HG03432 (cell line): ENCODE data around the gene VOPP1.
"Not testable (repeated sequence)": the region's sequence is repeated elsewhere in the genome, so short reads cannot be mapped to it uniquely, and the experiment has no call there.

Source experiments
- ATAC-seq: cut with Tn5 transposase; IDR thresholded peaks from one replicate; pipeline ENCODE4 v1.9.1; 2021; ENCODE audit warnings: mild to moderate bottlenecking, moderate library complexity; ENCODE audit not compliant: unreplicated experiment

VOPP1 gene

GRCh38 chr7:55582656-55583055 lies 10.4 kb upstream of the VOPP1 start:
- not testable (repeated sequence) for ATAC-seq

DNA sequence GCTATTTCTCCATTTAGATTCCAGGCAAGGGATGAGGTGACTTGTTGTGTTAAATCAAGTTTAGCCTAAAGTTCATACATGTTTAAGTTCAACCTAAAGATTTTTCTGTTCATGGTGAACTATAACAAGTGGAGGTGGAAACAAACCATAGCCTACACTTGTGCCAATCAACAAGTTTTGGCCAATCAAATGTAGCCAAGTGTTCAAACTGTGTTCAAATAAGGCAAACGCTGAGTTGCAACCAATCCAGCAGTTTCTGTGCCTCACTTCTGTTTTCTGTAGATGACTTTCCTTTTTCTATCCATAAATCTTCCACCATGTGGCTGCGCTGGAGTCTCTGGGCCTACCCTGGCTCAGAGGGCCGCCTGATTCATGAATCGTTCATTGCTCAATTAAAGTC lies 4.5 kb upstream of the VOPP1 start:
- no peak for ATAC-seq

DNA sequence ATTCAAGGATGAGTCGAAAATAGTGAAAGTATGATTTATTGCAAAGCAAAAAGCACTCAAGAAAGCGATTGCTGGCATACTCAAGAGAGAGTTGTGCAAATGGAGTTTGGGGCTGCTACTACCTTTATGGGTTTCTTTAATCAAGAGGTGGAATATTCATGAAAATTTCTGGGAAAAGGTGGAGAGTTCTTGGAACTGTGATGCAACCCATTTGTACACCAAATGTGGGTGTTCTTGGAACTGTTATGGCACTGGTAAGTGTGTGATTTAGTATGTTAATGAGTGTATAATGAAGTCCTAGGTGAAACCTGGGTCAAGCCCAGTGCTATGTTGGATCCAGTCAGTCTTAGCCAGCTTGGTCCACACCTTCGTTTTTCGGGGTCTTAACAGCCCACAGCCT lies 3.4 kb upstream of the VOPP1 start:
- ATAC-seq = no peak

GRCh38 chr7:55575098-55575497 lies 2.8 kb upstream of the VOPP1 start:
- ATAC-seq = no peak

- no peak for ATAC-seq
Measured at GRCh38 chr7:55574051-55574717, 1.9 kb upstream of the VOPP1 start.

GRCh38 chr7:55573234-55573900 lies 1.1 kb upstream of the VOPP1 start:
- ATAC-seq = no peak

- ATAC-seq = peak; percentile 20
Measured at GRCh38 chr7:55571511-55572377, 558 bp downstream of the VOPP1 start.

- no peak for ATAC-seq
Measured at GRCh38 chr7:55570939-55571338, 1.4 kb downstream of the VOPP1 start.

DNA sequence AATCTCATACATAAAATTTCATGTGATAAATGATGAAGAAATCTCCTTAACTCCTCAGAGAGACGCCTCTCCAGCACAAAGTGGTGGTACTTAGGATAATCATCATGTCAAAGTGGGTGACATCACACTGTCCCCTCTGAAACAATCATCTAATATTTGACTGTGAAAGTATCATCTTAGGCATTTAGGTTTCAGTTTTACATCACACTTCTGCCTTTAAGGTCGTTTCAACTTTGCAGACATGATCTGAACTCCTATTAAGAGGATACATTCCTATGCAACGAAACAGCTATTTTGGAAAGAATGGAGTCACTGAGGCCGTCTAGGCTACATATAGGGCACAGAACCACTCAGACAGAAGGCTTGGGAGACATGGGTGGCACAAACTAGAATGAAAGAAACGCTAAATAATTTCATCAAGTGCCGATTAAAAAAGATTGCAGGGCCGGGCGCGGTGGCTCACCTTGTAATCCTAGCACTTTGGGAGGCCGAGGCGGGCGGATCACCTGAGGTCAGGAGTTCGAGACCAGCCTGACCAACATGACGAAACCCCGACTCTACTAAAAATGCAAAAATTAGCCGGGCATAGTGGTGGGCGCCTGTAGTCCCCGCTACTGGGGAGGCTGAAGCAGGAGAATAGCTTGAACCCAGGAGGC lies 2.0 kb downstream of the VOPP1 start:
- peak; percentile 32 for ATAC-seq

- ATAC-seq = peak; percentile 25
Measured at GRCh38 chr7:55569797-55570196, 2.5 kb downstream of the VOPP1 start.

GRCh38 chr7:55569269-55569663 lies 3.0 kb downstream of the VOPP1 start:
- ATAC-seq = no peak

DNA sequence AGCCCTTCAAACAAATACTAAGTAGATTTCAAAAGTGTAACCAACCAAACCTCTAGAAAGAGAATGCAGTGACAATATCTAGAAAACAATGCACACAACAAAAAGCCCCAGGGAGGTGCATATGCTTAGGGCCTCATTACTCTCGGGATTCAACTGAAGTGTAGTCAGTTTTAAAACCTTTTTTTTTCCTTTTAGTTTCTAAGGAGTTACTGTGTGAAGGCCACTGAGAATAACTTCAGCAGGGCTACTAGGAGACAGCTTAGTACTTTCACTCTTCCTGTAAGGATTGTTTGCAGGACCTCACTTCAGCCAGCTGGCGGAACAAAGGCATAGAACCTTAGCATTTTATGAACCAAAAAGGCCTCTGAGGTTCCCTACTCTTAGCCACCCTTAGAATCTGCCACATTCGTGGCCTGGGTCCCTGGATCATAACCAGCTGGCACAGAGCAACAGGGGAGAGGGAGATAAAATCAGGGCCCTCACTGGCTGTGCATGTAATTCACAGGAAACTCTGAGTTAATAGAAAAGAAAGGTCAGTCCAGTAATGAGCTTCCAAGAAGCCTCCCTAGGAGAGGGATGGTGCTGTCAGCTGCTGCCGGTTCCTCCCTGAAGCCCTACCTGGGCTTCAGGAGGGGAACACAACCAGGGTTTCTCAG lies 3.6 kb downstream of the VOPP1 start:
- no peak for ATAC-seq

DNA sequence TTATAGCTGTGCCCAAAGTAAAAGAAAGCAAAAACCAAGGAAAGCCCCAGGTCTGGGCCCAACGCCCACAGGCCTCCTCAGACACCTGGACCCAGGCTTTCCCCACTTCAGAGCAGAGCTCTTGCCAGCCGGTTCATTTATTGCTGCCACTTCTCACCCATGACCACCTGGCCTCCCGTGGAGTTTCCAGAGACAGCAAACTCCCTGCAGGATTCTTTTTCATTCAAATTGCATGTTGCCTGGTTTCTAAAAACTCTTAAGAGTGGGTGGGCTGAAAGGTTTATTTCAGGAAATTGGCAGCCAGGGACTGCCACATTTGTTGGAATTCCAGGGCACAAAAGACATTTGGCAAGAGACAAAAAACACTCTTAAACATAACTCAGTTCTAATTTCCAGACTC lies 4.7 kb downstream of the VOPP1 start:
- ATAC-seq = no peak

- no peak for ATAC-seq
Measured at GRCh38 chr7:55565681-55566080, 6.6 kb downstream of the VOPP1 start.

DNA sequence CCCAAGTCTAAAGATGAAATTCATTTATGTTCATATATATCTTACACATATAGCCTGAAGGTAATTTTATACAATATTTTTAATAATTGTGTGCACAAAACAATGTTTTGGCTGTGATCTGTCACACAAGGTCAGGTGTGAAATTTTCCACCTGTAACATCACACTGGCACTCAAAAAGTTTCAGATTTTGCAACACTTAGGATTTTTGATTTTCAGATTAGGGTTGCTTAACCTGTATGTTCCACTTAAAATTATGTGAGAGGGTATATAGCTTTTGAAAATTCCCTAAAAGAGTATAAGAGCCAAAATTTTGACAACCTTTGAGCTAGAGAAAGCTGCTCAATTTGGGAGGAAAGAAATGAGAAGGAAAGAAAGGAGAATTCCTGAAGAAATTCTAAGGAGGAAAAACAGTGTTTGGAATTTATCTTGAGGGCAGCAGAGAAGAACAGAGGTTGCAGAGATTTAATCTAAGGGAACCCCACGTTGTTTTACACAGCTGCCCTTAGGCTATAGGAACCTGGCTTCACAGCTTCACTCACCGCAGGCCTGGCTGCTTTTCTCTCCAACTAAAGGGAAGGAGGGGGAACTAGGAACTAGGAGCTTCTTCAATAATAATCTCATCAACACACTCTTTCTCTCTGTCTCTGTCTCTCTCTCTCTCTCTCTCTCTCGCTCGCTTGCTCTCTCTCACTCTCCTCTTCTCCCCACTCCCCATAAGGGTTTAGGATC lies 8.5 kb downstream of the VOPP1 start:
- ATAC-seq = no peak

DNA sequence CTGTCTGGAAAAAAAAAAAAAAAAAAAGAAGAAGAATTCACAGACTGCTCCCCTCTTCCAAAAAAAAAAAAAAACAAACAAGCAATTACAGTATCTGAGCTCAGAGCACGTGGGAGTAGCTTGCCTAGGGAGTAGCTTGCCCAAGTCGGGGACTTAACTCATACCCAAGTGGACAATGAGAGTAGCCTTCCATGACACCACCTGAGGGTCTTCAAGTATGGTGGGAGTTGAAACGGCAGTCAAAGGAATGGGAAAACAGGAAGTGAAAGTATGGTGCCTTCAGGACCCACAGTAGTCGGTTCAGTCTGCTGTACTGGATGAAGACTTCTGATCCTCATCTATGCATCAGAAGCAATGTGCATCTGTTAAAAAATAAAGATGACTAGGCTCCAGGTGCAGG lies 10.6 kb downstream of the VOPP1 start:
- ATAC-seq = no peak

DNA sequence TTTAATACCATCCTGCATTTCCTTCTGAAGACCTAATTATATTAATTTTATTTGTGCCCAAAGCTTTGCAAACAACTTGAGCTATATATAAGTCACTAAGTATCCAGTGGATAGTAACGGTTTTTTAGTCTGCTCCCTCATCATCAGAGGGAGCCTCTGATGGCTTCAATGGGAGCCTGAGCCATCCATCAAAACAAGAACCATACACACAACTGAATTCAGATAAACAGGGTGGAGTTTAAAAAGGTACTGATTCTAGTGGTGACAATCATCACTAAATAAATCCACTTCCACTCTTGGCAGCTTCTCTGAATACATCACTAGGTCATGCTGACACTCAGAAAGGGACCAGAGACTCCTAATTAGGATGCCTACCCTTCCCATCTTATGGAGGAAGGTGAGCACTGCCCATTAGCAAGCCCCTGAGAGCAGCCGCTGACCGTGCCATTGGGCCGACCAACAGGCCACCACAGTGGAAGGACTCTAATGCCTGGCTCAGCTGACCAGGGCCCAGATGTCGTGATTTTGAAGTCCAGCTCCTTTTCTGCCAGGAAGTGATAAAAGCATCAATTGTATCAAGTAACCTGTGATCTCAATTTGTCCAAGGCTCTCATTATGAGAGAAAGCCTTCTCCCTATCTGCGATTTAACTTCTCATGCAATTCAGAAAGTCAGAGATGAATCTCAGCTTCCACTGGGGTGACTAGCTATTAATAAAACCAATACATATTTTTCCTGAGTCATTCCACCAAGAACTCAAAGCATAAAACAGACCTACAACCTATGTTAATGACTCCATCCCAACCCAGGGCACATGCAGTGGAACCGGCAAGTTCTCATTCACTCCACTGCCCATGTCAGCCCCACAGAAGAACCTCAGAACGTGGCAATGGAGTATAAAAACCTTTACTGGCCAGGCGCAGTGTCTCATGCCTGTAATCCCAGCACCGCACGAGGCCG lies 13.1 kb downstream of the VOPP1 start:
- no peak for ATAC-seq

GRCh38 chr7:55557666-55558188 lies 14.6 kb downstream of the VOPP1 start:
- peak; percentile 87 for ATAC-seq

- ATAC-seq = no peak
Measured at GRCh38 chr7:55556492-55556891, 15.8 kb downstream of the VOPP1 start.
